Activated CD4-positive, alpha-beta T cell treated with anti-CD3 and anti-CD28 coated beads for 36 hours (primary cell): ENCODE measurements around the gene GMIP. TPM values are rescaled to one million over a fixed set of nuclear protein-coding genes. Genes with fewer than 3 reads are reported as not detected.

Experiments
- ATAC-seq: fragments of 200-7000 bp; cut with Tn5 transposase; one replicate; pipeline ENCODE4 v1.10.0; 2021; ENCODE audit warnings: mild to moderate bottlenecking, moderate library complexity
- CTCF ChIA-PET: fragments of 350-600 bp; sonication (Branson Sonifier 250); formaldehyde crosslinking; loops from one replicate; lab custom pipeline; 2021; ENCODE audit warnings: antibody characterized with exemption; lab: Charles Lee
- POLR2A ChIA-PET: fragments of 350-600 bp; sonication (Branson Sonifier 250); formaldehyde crosslinking; loops from one replicate; lab custom pipeline; 2021; ENCODE audit warnings: antibody characterized with exemption, inconsistent platforms; lab: Charles Lee
- DNase-seq: peaks from one replicate; pipeline ENCODE4 v3.0.0-alpha.2; 2020
- H3K27ac Mint-ChIP-seq: one replicate; pipeline ENCODE4 v1.8.0; 2021; ENCODE audit warnings: mixed read lengths
- H3K27me3 Mint-ChIP-seq: one replicate; pipeline ENCODE4 v1.8.0; 2021; ENCODE audit warnings: mixed read lengths
- H3K36me3 Mint-ChIP-seq: one replicate; pipeline ENCODE4 v1.8.0; 2021; ENCODE audit warnings: low read depth, mixed read lengths
- H3K4me1 Mint-ChIP-seq: one replicate; pipeline ENCODE4 v1.8.0; 2021; ENCODE audit warnings: mixed read lengths
- H3K4me3 Mint-ChIP-seq: one replicate; pipeline ENCODE4 v1.8.0; 2021; ENCODE audit warnings: mild to moderate bottlenecking, moderate library complexity, mixed read lengths
- H3K9me3 Mint-ChIP-seq: one replicate; pipeline ENCODE4 v1.8.0; 2021; ENCODE audit warnings: low read depth, mixed read lengths
- intact Hi-C, 2 experiments: fragments of 100-400 bp; cut with DNase I in 1 of 2; cut with micrococcal nuclease in 1 of 2; formaldehyde crosslinking; loops; one replicate each; pipeline versions ENCODE4 v1.14.2 to v1.15.1; 2022 to 2024; cut with DNase I, micrococcal nuclease
- total RNA-seq, 2 experiments: library from RNA; stranded (reverse); gene quantifications; one replicate each; pipeline ENCODE4 v1.2.3, GENCODE V29; 2021

Gene GMIP
- total RNA-seq, 2 experiments from 2014 or later, result 54.9 to 56.6 TPM

DNA sequence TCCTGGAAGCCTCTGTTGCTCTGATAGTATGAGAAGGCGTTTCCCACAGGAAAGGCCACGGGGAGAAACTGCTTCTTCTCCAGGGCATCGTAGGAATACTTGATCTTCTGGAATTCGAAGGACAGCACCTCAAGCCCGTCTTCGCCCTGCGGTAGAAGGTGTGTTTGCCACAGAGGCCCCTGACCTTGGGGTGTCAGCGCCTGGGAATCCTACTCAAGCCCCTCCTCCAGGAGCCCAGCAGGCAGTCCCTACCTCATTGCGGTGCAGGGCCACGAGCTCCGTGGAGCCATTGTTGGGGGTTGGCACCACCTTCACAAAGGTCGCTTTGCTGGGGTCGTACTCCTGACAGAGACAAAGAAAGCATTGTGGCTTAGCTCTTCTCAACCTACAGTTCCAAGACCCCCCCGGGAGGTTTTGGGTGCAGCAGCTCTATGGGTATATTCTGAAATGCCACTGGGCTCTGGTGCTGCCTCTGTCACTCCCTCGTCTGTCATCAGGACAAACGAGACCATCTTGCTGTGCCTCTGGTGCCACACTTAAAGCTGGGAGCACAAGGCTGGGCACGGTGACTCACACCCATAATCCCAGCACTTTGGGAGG lies 16.3 kb upstream of the GMIP start:
- Mint-ChIP-seq H3K9me3 (no peaks in the 10 kb centered on the region), H3K36me3 (peaks cover 48% of the 10 kb centered on the region), H3K27me3 (no peaks in the 10 kb centered on the region), H3K27ac (no peak overlapping the region), H3K4me3 (no peak overlapping the region), H3K4me1 (peaks cover 21% of the 10 kb centered on the region)
- DNase-seq (no peak), ATAC-seq (no peak)
- POLR2A ChIA-PET, result no interaction called here
- CTCF ChIA-PET, result interaction anchor here (0.6 kb wide), 1 partner anchor 9 kb away, joined by 4 read pairs; the partner anchor contains the start of gene ZNF101
- intact Hi-C loops, result loop anchor here (5.0 kb wide), 2 partner anchors 118 to 252 kb away; partner anchors contain the start of gene GATAD2A (in 1 of the 2)

DNA sequence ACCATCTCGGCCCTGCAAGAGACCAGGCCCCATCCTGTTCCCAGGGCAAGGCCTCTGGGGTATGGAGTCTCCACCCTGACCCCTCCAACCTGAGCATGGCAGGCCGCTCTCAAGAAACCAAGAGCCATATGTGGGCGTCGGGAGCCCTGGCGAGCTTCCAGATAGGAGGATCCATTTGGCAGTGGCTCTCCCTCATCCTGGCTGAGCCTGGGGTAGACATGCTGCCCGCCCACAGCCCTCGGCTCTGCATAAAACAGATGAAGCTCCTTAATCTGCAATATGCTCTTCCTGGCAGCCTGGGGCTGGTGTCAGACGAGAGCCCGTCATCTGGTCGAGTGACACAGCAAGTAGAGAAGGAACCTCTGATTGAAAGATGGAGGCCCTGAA lies 13.9 kb upstream of the GMIP start:
- Mint-ChIP-seq H3K9me3 (no peaks in the 10 kb centered on the region), H3K36me3 (peaks cover 60% of the 10 kb centered on the region), H3K27ac (no peak overlapping the region), H3K4me1 (peaks cover 18% of the 10 kb centered on the region), H3K27me3 (no peaks in the 10 kb centered on the region), H3K4me3 (no peak overlapping the region)
- intact Hi-C loops, result no loop called here
- CTCF ChIA-PET, result interaction anchor here (0.6 to 1.8 kb wide), 3 partner anchors 68 to 125 kb away, joined by 3 to 7 read pairs (median 7); no protein-coding TSS in a partner anchor
- no peak for ATAC-seq
- no peak for DNase-seq
- POLR2A ChIA-PET, result no interaction called here

DNA sequence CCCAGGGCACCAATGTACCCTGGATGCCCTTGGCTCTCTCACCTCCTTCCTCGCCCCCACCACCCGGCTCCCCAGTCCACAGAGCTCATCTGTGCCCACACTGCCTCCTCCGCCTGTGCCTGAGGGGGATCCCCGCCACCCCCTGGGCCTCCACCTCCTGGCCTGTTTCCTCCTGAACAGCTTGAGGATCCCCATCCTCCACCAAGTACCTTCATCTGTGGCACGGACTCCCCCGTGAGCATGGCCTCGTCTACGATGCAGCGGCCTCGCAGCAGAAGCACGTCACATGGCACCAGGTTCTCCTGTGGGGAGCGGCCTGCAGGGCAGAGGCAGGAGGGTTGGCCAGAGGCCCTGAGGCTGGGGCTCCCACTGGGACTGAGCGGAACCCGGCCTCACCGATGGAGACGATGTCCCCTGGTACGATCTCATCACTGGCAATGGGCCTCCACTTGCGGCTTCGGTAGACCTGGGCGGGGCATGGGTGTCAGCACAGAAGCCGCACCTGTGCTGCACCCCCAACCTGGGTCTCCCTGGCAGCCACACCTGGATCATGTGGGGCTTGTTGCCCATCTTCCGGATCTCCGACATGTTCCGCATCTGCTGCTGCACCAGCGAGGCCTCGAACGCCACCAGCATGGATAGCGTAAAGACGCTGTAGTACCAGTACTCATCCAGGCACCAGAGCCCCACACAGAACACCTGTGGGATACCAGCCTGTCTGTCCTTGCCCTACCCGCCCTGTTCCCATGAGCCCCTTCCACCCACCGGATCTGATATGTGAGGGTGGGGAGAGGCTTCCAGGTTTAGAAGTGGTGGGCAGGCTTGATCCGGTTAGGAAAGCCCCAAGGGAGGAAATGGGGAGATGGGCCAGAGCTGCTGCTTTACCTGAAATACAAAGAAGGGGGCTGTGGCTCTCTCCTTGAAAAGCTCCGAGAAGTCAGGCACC lies 13.3 kb upstream of the GMIP start:
- no peak overlapping the region for H3K4me3 Mint-ChIP-seq
- DNase-seq, result no peak
- H3K27me3 Mint-ChIP-seq, result no peaks in the 10 kb centered on the region
- no peak for ATAC-seq
- H3K36me3 Mint-ChIP-seq, result peaks cover 61% of the 10 kb centered on the region
- H3K27ac Mint-ChIP-seq, result no peak overlapping the region
- peaks cover 12% of the 10 kb centered on the region for H3K4me1 Mint-ChIP-seq
- H3K9me3 Mint-ChIP-seq, result no peaks in the 10 kb centered on the region
- intact Hi-C loops, result no loop called here
- POLR2A ChIA-PET, result no interaction called here
- CTCF ChIA-PET, result interaction anchor here (1.1 to 1.8 kb wide), 3 partner anchors 102 to 124 kb away, joined by 4 to 7 read pairs (median 7); no protein-coding TSS in a partner anchor

DNA sequence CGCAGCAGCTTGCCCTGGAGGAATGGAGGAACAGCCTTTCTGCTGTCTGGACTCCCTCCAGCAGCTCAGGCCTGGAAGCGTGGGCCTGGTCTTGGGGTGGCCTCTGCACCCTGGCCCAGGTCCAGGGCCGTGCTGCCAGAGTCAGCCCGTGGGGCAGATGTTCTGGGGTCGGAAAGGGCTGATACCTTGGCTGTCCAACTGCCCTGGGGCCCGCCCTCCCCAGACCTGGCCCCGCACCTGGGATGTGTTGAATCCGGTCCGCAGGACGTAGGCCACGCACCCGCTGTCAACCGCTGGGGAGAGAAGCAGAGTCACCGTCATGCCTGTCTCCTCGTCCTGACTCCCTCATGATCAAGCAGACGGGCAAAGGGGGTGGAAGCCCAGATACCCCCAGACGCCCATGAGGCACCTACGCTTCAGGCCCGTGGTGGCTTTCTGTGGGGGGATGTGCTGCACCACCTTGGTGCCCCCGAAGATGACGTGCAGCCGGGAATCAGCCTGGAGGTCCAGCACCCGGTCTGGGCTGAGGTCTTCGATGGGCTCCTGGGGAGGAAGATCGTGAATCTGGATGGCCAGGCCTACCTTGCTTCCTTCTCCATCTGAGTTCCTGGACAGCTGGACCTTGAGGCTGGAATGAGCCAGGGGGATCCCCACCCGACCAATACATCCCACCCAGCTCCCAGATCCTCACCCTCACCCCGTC lies 12.3 kb upstream of the GMIP start:
- DNase-seq (no peak), ATAC-seq (no peak)
- H3K9me3 Mint-ChIP-seq, result no peaks in the 10 kb centered on the region
- peaks cover 57% of the 10 kb centered on the region for H3K36me3 Mint-ChIP-seq
- ChIA-PET CTCF (interaction anchor here (1.1 kb wide), 1 partner anchor 123 kb away, joined by 4 read pairs; no protein-coding TSS in a partner anchor), POLR2A (no interaction called here)
- intact Hi-C loops, result no loop called here
- H3K27me3 Mint-ChIP-seq, result no peaks in the 10 kb centered on the region
- peaks cover 3% of the 10 kb centered on the region for H3K4me1 Mint-ChIP-seq
- no peak overlapping the region for H3K27ac Mint-ChIP-seq
- H3K4me3 Mint-ChIP-seq, result no peak overlapping the region

DNA sequence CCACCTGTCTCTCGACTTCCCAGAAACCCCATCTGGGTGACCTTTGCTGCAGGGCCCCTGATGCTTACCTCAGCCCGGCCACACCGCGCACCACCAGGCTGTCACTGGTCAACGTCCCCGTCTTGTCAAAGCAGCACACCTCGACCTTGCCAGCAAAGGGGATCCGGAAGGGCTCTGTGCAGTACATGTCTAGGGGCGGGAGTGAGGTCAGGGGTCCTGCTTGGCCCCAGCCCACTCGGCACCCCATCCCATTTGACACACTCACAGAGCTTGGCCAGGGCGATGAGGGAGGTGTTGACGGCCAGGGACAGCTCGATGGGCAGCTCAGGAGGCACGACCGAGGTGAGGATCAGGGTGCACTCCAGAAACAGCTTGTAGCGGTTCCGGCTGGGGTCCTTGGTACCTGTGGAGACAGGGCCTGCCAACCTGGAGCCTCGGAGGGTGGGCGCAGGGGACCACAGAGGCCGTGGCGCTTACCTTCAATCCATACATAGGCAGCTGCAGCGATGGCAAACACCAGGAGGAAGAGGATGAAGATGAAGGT lies 11.7 kb upstream of the GMIP start:
- Mint-ChIP-seq H3K4me3 (no peak overlapping the region), H3K27me3 (no peaks in the 10 kb centered on the region), H3K36me3 (peaks cover 58% of the 10 kb centered on the region), H3K4me1 (peaks cover 2% of the 10 kb centered on the region), H3K27ac (no peak overlapping the region), H3K9me3 (no peaks in the 10 kb centered on the region)
- POLR2A ChIA-PET, result no interaction called here
- intact Hi-C loops, result no loop called here
- DNase-seq, result no peak
- CTCF ChIA-PET, result interaction anchor here (0.5 kb wide), 1 partner anchor 331 kb away, joined by 3 read pairs; no protein-coding TSS in a partner anchor
- ATAC-seq, result no peak

DNA sequence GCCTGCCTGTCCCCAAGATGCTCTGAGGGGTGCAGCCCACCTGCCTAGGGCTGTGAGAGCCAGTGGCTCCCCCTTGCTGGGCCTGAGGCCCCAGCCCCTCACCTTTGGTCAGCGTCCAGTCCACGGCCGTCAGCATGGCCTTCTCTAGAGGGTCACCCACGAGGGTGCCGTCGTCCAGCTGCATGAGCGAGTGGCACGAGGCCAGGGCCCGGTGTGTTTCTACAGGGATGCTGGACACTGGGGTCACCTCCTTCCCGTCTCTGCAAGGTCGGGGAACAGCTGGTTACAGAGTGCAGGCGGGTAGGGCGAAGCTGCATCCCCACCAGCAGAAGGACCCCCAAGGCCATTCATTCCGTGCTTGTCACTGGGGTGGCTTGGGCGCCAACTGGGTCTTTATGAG lies 11.0 kb upstream of the GMIP start:
- H3K36me3 Mint-ChIP-seq, result peaks cover 55% of the 10 kb centered on the region
- H3K9me3 Mint-ChIP-seq, result no peaks in the 10 kb centered on the region
- CTCF ChIA-PET, result no interaction called here

DNA sequence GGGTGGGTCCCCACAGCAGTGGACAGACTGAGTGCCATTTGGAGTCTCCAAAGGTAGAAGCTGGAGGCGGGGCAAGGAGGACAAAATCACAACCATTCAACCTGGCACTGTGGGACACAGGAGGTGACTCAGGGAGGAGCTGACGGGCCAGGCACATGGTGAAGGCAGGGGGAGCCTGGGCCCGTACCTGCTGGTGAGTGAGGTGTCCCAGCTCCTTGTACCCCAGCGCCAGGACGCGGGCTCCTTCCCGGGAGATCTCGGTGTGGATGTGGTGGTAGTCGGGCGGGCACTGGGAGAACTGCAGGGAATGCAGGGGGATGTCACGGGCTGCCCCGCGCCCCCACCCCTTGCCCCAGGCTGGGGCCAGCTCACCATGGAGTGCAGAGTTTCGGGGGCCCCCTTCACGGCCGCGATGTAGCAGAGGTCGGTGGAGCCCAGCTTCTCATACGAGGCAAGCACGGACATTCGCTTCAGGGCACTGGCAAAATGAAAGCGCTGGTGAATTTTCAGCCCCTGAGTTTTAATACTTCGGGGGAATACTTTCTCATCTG lies 10.2 kb upstream of the GMIP start:
- H3K4me3 Mint-ChIP-seq, result no peak overlapping the region
- no peaks in the 10 kb centered on the region for H3K4me1 Mint-ChIP-seq
- H3K27me3 Mint-ChIP-seq, result no peaks in the 10 kb centered on the region
- intact Hi-C loops, result no loop called here
- CTCF ChIA-PET, result interaction anchor here (0.7 kb wide), 1 partner anchor 106 kb away, joined by 5 read pairs; no protein-coding TSS in a partner anchor
- peaks cover 56% of the 10 kb centered on the region for H3K36me3 Mint-ChIP-seq
- no peak overlapping the region for H3K27ac Mint-ChIP-seq
- ATAC-seq, result no peak
- no peak for DNase-seq
- H3K9me3 Mint-ChIP-seq, result no peaks in the 10 kb centered on the region
- POLR2A ChIA-PET, result interaction anchor here (0.6 kb wide), 1 partner anchor 303 kb away, joined by 3 read pairs; no protein-coding TSS in a partner anchor

More for the DNA sequence above, 11.0 kb upstream of the GMIP start:
- DNase-seq (no peak), ATAC-seq (no peak)
- Mint-ChIP-seq H3K27me3 (no peaks in the 10 kb centered on the region), H3K27ac (no peak overlapping the region), H3K4me1 (no peaks in the 10 kb centered on the region), H3K4me3 (no peak overlapping the region)
- intact Hi-C loops, result no loop called here
- POLR2A ChIA-PET, result no interaction called here

DNA sequence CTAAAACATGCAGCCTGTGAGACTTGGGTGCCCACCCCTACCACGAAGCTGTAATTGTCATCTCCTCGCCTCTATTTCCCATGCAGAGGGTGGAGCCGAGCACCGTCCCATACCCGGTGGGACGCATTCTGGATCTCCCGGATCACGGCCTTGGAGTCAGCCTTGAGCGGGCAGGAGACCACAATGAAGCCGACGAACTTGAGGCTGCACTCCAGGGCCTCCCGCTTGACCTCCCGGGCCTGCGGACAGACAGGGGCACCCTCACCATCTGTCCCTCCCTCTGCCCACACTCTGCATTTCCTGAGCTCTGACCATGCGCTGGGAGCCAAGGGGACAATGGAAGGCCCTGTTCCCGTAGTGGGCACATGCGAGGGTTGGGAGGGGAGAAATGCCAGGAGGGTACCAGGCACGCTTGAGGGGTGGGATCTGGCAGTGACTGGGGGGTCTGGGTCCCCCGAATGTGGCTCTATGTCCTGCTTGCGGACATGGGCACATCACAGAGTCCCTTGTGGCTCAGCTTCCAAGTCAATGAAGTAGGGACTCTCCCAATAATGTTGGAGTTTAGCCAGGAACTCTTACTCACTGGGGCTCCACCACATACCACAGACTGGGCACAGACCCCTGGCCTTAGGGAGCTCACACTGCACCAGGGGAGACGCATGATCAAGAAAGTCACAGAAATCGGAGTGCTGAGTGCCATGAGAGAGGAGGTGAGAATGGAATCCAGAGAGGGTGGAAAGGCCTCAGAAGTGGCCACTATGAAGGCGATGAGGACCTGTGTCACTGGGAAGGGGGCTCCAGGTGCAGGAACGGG lies 9.2 kb upstream of the GMIP start:
- no peaks in the 10 kb centered on the region for H3K27me3 Mint-ChIP-seq
- H3K27ac Mint-ChIP-seq, result no peak overlapping the region
- intact Hi-C loops, result no loop called here
- ChIA-PET POLR2A (no interaction called here), CTCF (interaction anchor here (0.7 kb wide), 1 partner anchor 105 kb away, joined by 5 read pairs; no protein-coding TSS in a partner anchor)
- DNase-seq, result no peak
- no peaks in the 10 kb centered on the region for H3K4me1 Mint-ChIP-seq
- no peaks in the 10 kb centered on the region for H3K9me3 Mint-ChIP-seq
- no peak overlapping the region for H3K4me3 Mint-ChIP-seq
- ATAC-seq, result no peak
- H3K36me3 Mint-ChIP-seq, result peaks cover 52% of the 10 kb centered on the region

DNA sequence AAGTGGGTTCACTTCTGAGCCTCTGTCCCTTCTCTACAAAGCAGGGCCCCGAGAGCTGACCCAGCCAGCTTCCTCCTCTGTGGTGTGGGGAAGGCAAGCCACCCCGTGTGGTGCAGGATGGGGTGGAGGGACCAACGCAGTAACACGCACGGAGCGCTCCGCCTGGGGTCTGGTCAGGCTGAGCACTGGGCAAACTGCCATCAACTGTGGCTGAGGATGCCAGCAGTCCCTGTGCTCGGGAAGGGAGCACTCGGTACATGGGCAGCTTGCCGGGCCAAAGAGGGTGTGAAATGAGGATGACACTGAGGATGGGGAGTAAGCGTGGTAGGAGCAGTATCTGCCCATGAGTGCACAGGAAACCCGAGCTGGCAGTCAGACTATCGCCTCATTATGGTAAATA lies 7.6 kb upstream of the GMIP start:
- Mint-ChIP-seq H3K4me1 (no peaks in the 10 kb centered on the region), H3K27ac (no peak overlapping the region), H3K27me3 (no peaks in the 10 kb centered on the region), H3K36me3 (peaks cover 46% of the 10 kb centered on the region), H3K9me3 (no peaks in the 10 kb centered on the region), H3K4me3 (no peak overlapping the region)
- ChIA-PET CTCF (interaction anchor here (1.1 to 2.2 kb wide), 2 partner anchors 95 to 119 kb away, joined by 3 to 5 read pairs; no protein-coding TSS in a partner anchor), POLR2A (interaction anchor here (0.6 kb wide), 1 partner anchor 51 kb away, joined by 4 read pairs; no protein-coding TSS in a partner anchor)
- no peak for ATAC-seq
- intact Hi-C loops, result no loop called here
- DNase-seq, result no peak

DNA sequence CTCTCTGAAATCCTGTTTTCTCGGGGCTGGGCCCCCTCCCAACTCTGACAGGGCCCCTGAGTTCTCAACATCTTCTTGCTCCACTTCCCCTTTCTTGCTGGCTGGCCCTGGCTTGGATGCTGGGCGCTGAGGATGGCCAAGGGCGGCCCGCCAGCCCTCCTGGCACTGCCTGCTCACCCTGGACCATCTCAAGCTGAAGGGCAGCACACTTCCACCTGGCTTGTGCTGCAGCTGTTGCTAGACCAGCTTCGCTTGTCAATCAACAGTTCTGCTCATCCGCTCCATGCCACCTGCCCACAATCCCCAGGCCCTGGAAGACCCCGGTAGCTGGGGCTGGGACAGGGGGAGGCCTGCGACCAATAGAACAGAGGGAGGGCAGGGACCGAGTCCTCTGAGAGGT lies 6.9 kb upstream of the GMIP start:
- no peak for ATAC-seq
- H3K36me3 Mint-ChIP-seq, result peaks cover 44% of the 10 kb centered on the region
- no peak overlapping the region for H3K27ac Mint-ChIP-seq
- H3K4me1 Mint-ChIP-seq, result no peaks in the 10 kb centered on the region
- intact Hi-C loops, result no loop called here
- no peaks in the 10 kb centered on the region for H3K9me3 Mint-ChIP-seq
- CTCF ChIA-PET, result interaction anchor here (0.7 to 2.2 kb wide), 3 partner anchors 95 to 389 kb away, joined by 3 to 5 read pairs (median 5); partner anchors contain the start of gene ZNF682
- H3K27me3 Mint-ChIP-seq, result no peaks in the 10 kb centered on the region
- POLR2A ChIA-PET, result no interaction called here
- no peak overlapping the region for H3K4me3 Mint-ChIP-seq
- no peak for DNase-seq
